LoVo (cell line): ENCODE results near the gene CDSN.

Experiments
- DNase-seq: peaks from one replicate; pipeline ENCODE4 v3.0.0-alpha.2; 2016; ENCODE audit warnings: low spot score

CDSN gene

GRCh38 chr6:31116661-31117385 lies 3.4 kb downstream of the CDSN start:
- no peak for DNase-seq

- no peak for DNase-seq
These were observed 4.2 kb downstream of the CDSN start for GRCh38 chr6:31115941-31116560.

- DNase-seq: peak; percentile 74
These were observed 5.0 kb downstream of the CDSN start for GRCh38 chr6:31114970-31115849.

- peak; percentile 96 for DNase-seq
These were observed 5.7 kb downstream of the CDSN start, which contains the start of gene PSORS1C1 for GRCh38 chr6:31114541-31114878. Gene PSORS1C1, plus strand, starts transcription at chr6:31114800. Its CDS starts 14,833 bp downstream, at chr6:31129633.

- no peak for DNase-seq
These were observed 6.2 kb downstream of the CDSN start for GRCh38 chr6:31113861-31114540.

GRCh38 chr6:31112478-31112877 lies 7.8 kb downstream of the CDSN start, which contains the start of gene C6orf15:
Gene C6orf15, minus strand, starts transcription at chr6:31112575. Its CDS starts 20 bp downstream, at chr6:31112555.
- DNase-seq: no peak

GRCh38 chr6:31111712-31112111 lies 8.5 kb downstream of the CDSN start:
- DNase-seq: no peak

- no peak for DNase-seq
These were observed 9.2 kb downstream of the CDSN start for GRCh38 chr6:31110825-31111582.

GRCh38 chr6:31107052-31107451 lies 13.2 kb downstream of the CDSN start:
- no peak for DNase-seq

- DNase-seq: no peak
These were observed 17.1 kb downstream of the CDSN start for GRCh38 chr6:31103136-31103535.

- no peak for DNase-seq
These were observed 21.8 kb downstream of the CDSN start for GRCh38 chr6:31098449-31098938.

- no peak for DNase-seq
These were observed 23.6 kb downstream of the CDSN start for GRCh38 chr6:31096656-31097055.

GRCh38 chr6:31096215-31096614 lies 24.0 kb downstream of the CDSN start:
- no peak for DNase-seq

- peak; percentile 20 for DNase-seq
These were observed 25.8 kb downstream of the CDSN start for GRCh38 chr6:31094389-31094881.

- peak; percentile 58 for DNase-seq
These were observed 27.3 kb downstream of the CDSN start for GRCh38 chr6:31092769-31093505.

GRCh38 chr6:31092238-31092637 lies 28.0 kb downstream of the CDSN start:
- no peak for DNase-seq

GRCh38 chr6:31091680-31092079 lies 28.6 kb downstream of the CDSN start:
- DNase-seq: no peak

GRCh38 chr6:31090973-31091364 lies 29.3 kb downstream of the CDSN start:
- DNase-seq: peak; percentile 31

GRCh38 chr6:31090275-31090972 lies 29.8 kb downstream of the CDSN start:
- no peak for DNase-seq
